Measurements from ENCODE around the gene AUTS2.

GRCh38 chr7:70591643-70592042 lies 993.4 kb downstream of the AUTS2 start:
- TF ChIP-seq POLR2A (IDR thresholded peaks at IDR 0.05) (no peak), CTCF (IDR thresholded peaks at IDR 0.05) (no peak), POLR2AphosphoS5 (IDR thresholded peaks at IDR 0.05) (no peak), EP300 (IDR thresholded peaks at IDR 0.05) (no peak)
